ENCODE measurements around the gene LRCH4. TPM values are rescaled to one million over a fixed set of nuclear protein-coding genes. Genes with fewer than 3 reads are reported as not detected.

LRCH4 gene
- polyA plus RNA-seq, 2 of the 4 experiments (the other 2 are of a cell fraction) = 5.5 to 17.1 TPM

DNA sequence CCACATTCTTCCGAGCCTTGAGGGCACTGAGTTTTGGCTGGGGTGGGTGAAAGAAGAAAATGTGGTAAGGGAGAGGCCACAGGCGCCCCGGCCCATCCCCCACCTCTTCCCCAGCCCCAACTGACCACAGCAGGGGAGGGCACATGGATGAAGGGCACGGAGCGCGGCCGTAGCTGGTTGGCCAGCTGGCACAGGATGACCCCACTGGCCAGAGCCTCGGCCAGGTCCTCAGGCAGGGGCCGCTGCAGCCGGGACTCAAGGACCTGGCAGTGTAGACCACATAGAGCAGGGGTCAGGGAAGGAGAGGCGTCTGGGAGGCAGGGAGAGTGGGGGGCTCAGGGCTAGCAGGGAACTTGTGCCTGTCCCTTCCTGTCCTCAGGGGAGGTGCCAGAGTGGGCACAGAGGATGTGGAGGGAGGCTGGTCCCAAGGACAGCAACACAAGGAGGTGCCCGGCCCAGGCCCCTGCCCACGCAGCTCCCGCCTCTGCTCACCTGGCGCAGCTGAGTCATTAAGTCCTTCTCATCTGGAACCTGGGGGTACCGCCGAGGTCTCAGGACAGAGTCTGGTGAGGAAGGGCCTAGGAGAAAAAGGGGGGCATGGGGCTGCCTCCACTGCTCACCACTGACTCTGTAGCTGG is 10.1 kb downstream of the LRCH4 start (continued):
- TF ChIP-seq, protein P1, sequence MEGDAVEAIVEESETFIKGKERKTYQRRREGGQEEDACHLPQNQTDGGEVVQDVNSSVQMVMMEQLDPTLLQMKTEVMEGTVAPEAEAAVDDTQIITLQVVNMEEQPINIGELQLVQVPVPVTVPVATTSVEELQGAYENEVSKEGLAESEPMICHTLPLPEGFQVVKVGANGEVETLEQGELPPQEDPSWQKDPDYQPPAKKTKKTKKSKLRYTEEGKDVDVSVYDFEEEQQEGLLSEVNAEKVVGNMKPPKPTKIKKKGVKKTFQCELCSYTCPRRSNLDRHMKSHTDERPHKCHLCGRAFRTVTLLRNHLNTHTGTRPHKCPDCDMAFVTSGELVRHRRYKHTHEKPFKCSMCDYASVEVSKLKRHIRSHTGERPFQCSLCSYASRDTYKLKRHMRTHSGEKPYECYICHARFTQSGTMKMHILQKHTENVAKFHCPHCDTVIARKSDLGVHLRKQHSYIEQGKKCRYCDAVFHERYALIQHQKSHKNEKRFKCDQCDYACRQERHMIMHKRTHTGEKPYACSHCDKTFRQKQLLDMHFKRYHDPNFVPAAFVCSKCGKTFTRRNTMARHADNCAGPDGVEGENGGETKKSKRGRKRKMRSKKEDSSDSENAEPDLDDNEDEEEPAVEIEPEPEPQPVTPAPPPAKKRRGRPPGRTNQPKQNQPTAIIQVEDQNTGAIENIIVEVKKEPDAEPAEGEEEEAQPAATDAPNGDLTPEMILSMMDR (IDR thresholded peaks at IDR 0.05) = no peak
- TF ChIP-seq EP300 (IDR thresholded peaks at IDR 0.05) = no peak

DNA sequence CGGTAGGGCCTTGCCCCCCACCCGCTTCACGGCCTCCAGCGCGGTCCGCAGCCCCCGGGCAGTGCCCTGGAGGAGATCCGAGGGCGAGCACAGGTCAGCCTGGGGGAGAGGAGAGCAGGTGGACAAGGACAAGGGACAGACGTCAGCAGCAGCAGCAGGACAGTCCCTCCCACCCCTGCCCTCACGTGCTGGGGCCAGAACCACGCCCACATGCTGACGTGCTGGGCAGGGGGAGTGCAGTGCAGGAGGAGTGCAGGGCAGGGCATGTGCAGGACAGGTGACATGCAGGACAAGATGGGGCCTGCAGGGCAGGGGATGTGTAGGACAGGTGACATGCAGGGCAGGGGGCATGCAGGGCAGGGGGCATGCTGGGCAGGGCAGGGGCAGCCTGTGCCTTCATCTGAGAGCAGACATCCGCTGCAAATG is 10.7 kb downstream of the LRCH4 start:
- no peak for DNase-seq (ENCODE audit: low read depth in 1 of 2, low spot score in 1 of 2)
- CTCF ChIA-PET = interaction anchor here (0.6 to 2.9 kb wide), 2 partner anchors 11 to 110 kb away, joined by 3 to 15 read pairs; no protein-coding TSS in a partner anchor
- Histone ChIP-seq H3K4me3 (no peak overlapping the region), H3K4me1 (peaks cover 9% of the 10 kb centered on the region; the same call in 1 of the 3 replicates), H3K9me3 (no peaks in the 10 kb centered on the region), H3K27ac (no peak overlapping the region), H3K4me2 (no peak overlapping the region)
- POLR2A ChIA-PET = no interaction called here
- WGBS (ENCODE audit: missing lambda C conversion rate) = 86% methylated on average over 14 of the region's 14 CpGs
- no peak for FAIRE-seq
- no peak for ATAC-seq
- no peak for TF ChIP-seq GATA3 (IDR thresholded peaks at IDR 0.05; ENCODE audit: borderline replicate concordance)
- TF ChIP-seq, protein P2, sequence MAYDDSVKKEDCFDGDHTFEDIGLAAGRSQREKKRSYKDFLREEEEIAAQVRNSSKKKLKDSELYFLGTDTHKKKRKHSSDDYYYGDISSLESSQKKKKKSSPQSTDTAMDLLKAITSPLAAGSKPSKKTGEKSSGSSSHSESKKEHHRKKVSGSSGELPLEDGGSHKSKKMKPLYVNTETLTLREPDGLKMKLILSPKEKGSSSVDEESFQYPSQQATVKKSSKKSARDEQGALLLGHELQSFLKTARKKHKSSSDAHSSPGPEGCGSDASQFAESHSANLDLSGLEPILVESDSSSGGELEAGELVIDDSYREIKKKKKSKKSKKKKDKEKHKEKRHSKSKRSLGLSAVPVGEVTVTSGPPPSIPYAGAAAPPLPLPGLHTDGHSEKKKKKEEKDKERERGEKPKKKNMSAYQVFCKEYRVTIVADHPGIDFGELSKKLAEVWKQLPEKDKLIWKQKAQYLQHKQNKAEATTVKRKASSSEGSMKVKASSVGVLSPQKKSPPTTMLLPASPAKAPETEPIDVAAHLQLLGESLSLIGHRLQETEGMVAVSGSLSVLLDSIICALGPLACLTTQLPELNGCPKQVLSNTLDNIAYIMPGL (CRISPR knock-in tag; IDR thresholded peaks at IDR 0.05; ENCODE audit: borderline replicate concordance) = no peak
- TF ChIP-seq SMC3 (IDR thresholded peaks at IDR 0.05) = no peak
- TF ChIP-seq HOXB5 (CRISPR knock-in tag; IDR thresholded peaks at IDR 0.05) = no peak
- TF ChIP-seq HEYL (CRISPR knock-in tag; IDR thresholded peaks at IDR 0.05) = no peak
- TF ChIP-seq JUNB (IDR thresholded peaks at IDR 0.05) = no peak
- no peak for TF ChIP-seq POLR2A (IDR thresholded peaks at IDR 0.05; ENCODE audit: low read length)
- no peak for TF ChIP-seq FOXS1 (CRISPR knock-in tag; IDR thresholded peaks at IDR 0.05)
- TF ChIP-seq CEBPB (IDR thresholded peaks at IDR 0.05) = no peak
- TF ChIP-seq HOXA7 (CRISPR knock-in tag; IDR thresholded peaks at IDR 0.05) = no peak
- TF ChIP-seq ESRRA (IDR thresholded peaks at IDR 0.05; ENCODE audit: borderline replicate concordance, low read length) = no peak
- no peak for TF ChIP-seq FOSL2 (IDR thresholded peaks at IDR 0.05)
- TF ChIP-seq FOSL2 (CRISPR knock-in tag; IDR thresholded peaks at IDR 0.05) = no peak
- no peak for TF ChIP-seq KDM1A (IDR thresholded peaks at IDR 0.05; ENCODE audit: low read depth)
- no peak for TF ChIP-seq CBX8 (IDR thresholded peaks at IDR 0.05)
- no peak for TF ChIP-seq KDM5A (IDR thresholded peaks at IDR 0.05)
- no peak for TF ChIP-seq MAFK (IDR thresholded peaks at IDR 0.05; ENCODE audit: partially characterized antibody)

DNA sequence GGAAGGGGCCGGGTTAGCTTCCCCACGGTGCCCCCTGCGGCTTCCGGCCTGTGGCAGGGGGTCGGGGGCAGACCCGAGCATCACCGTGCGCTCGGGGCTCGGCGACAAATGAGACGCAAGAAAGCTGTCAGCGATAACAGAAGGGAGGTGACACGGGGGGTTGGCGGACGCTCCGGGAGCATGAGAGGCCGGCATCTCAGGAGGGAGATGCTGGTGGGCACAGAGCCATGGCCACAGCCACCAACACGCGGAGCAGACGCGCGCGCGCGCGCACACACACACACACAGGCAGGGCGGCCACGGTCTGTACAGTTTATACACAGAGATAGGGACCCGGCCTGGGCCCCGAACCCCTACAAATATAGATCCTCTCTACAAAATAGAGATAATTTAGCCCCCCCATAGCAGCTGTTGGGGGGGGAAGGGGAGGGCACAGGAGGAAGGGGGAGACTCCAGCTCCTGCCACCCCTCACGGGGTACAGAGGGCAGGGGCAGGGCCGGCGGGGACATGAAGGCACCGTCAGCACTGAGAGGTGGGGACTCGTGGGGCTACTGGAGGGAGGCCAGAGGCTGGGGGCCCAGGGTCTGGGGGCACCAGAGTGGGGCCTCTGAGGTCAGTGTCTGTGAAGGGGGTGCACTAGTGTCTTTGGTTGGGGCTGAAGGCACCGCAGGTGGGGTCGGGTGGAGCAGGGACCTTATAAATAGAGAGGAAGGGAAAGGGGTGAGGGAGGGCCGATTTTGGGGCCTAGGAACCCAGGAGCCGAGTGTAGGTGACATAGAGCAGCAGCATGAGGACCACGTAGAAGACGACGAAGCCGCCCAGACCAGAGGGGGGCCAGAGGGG is 11.3 kb downstream of the LRCH4 start:
- ChIA-PET POLR2A (no interaction called here), CTCF (interaction anchor here (0.6 to 2.9 kb wide), 5 partner anchors 11 to 278 kb away, joined by 3 to 15 read pairs (median 3); partner anchors contain the start of genes POP7 and SLC12A9)
- 95% methylated on average over 37 of the region's 44 CpGs for WGBS (ENCODE audit: missing lambda C conversion rate)
- Histone ChIP-seq H3K4me2 (no peak overlapping the region), H3K27ac (no peak overlapping the region), H3K4me3 (no peak overlapping the region), H3K4me1 (peaks cover 9% of the 10 kb centered on the region; the same call in 1 of the 3 replicates), H3K9me3 (no peaks in the 10 kb centered on the region)
- no peak for DNase-seq (ENCODE audit: low read depth in 1 of 2, low spot score in 1 of 2)
- no peak for FAIRE-seq
- ATAC-seq = no peak
- no peak for TF ChIP-seq CBX8 (IDR thresholded peaks at IDR 0.05)
- no peak for TF ChIP-seq CEBPB (IDR thresholded peaks at IDR 0.05)
- TF ChIP-seq, protein P3, sequence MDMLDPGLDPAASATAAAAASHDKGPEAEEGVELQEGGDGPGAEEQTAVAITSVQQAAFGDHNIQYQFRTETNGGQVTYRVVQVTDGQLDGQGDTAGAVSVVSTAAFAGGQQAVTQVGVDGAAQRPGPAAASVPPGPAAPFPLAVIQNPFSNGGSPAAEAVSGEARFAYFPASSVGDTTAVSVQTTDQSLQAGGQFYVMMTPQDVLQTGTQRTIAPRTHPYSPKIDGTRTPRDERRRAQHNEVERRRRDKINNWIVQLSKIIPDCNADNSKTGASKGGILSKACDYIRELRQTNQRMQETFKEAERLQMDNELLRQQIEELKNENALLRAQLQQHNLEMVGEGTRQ (IDR thresholded peaks at IDR 0.05) = no peak
- TF ChIP-seq, protein P4, sequence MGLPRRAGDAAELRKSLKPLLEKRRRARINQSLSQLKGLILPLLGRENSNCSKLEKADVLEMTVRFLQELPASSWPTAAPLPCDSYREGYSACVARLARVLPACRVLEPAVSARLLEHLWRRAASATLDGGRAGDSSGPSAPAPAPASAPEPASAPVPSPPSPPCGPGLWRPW (IDR thresholded peaks at IDR 0.05) = no peak
- no peak for TF ChIP-seq RAD21 (conservative IDR thresholded peaks at IDR 0.05 in 1 of 2, IDR thresholded peaks at IDR 0.05 in 1 of 2)
- TF ChIP-seq, protein P1 (IDR thresholded peaks at IDR 0.05) = no peak
- no peak for TF ChIP-seq FOSB (CRISPR knock-in tag; IDR thresholded peaks at IDR 0.05)
- TF ChIP-seq, protein P5, sequence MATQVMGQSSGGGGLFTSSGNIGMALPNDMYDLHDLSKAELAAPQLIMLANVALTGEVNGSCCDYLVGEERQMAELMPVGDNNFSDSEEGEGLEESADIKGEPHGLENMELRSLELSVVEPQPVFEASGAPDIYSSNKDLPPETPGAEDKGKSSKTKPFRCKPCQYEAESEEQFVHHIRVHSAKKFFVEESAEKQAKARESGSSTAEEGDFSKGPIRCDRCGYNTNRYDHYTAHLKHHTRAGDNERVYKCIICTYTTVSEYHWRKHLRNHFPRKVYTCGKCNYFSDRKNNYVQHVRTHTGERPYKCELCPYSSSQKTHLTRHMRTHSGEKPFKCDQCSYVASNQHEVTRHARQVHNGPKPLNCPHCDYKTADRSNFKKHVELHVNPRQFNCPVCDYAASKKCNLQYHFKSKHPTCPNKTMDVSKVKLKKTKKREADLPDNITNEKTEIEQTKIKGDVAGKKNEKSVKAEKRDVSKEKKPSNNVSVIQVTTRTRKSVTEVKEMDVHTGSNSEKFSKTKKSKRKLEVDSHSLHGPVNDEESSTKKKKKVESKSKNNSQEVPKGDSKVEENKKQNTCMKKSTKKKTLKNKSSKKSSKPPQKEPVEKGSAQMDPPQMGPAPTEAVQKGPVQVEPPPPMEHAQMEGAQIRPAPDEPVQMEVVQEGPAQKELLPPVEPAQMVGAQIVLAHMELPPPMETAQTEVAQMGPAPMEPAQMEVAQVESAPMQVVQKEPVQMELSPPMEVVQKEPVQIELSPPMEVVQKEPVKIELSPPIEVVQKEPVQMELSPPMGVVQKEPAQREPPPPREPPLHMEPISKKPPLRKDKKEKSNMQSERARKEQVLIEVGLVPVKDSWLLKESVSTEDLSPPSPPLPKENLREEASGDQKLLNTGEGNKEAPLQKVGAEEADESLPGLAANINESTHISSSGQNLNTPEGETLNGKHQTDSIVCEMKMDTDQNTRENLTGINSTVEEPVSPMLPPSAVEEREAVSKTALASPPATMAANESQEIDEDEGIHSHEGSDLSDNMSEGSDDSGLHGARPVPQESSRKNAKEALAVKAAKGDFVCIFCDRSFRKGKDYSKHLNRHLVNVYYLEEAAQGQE (IDR thresholded peaks at IDR 0.05) = no peak

Data from A549 (cell line).